ENCODE data around the gene SAV1.

Gene SAV1

DNA sequence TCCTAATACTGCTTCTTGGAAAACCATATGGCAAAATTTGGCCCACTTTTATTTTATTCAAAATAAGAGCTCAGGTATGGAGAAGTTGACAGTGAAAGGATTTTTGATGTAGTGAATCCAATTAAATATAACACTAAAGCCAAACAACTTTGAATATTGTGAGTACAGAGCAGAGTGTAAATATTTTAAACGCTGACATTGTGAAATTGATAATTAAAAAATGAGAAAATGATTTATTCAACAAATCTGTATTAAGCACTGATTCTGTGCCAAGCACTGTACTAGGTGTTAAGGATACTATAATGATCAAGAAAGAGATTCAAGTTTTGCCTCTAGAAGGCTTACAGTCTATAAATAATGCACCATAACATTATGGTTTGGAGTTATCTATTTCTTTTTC, 57.6 kb downstream of the SAV1 start:
- no peak for TF ChIP-seq CTCF (IDR thresholded peaks at IDR 0.05)

DNA sequence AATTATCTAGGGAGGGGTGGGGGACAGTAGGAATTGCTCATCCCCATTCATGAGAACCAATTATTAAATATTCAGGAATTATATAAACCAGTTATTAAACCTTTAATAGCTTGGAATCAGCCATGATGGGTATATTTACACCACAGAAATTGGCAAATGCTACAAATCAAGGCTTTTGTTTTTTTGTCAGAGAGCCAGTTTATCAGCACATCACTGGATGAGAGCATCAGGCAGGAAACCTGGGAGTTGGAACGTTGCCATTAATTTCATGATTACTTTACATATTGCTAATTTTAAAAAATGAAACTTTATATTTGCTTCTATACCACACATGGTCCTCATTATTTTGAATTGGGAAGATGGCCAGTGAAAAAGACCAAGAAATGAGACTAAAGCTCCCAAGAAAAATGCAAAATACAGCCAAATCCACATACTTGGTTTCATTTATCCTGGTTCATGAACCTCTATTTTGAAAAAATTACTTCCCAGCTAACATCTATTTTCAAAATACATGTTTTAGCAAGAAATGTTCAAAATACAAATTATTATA, 59.7 kb downstream of the SAV1 start:
- TF ChIP-seq CTCF (IDR thresholded peaks at IDR 0.05): no peak

GRCh38 chr14:50607761-50608160, 60.3 kb downstream of the SAV1 start:
- no peak for TF ChIP-seq CTCF (IDR thresholded peaks at IDR 0.05)

GRCh38 chr14:50607181-50607580, 60.9 kb downstream of the SAV1 start:
- no peak for TF ChIP-seq CTCF (IDR thresholded peaks at IDR 0.05)

- TF ChIP-seq CTCF (IDR thresholded peaks at IDR 0.05): no peak
These were observed 61.6 kb downstream of the SAV1 start for GRCh38 chr14:50606468-50606867.

- no peak for TF ChIP-seq CTCF (IDR thresholded peaks at IDR 0.05)
These were observed 62.3 kb downstream of the SAV1 start for GRCh38 chr14:50605766-50606165.

DNA sequence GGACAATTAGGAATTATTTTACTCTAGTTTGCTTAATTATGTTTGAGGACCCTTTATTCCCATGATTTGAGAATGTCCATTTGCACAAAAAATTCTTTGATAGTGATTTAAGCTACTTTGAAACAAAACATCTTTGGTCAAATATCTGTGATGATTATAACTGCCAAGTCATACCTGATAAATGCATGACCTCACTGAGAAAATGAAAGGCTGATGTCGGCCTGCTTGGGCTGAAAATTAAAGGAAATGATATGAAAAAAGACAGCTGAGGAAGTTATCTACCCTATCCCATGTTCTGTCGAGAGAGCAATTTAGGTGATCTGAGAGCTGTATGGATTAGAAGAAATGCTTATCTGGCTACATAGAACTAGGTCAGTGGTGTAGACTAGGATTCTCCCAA, 64.5 kb downstream of the SAV1 start:
- no peak for TF ChIP-seq CTCF (IDR thresholded peaks at IDR 0.05)

- no peak for TF ChIP-seq CTCF (IDR thresholded peaks at IDR 0.05)
These were observed 66.1 kb downstream of the SAV1 start for GRCh38 chr14:50602035-50602434.
